Measurements from ENCODE around the gene EIF4H.

- TF ChIP-seq, protein P1, sequence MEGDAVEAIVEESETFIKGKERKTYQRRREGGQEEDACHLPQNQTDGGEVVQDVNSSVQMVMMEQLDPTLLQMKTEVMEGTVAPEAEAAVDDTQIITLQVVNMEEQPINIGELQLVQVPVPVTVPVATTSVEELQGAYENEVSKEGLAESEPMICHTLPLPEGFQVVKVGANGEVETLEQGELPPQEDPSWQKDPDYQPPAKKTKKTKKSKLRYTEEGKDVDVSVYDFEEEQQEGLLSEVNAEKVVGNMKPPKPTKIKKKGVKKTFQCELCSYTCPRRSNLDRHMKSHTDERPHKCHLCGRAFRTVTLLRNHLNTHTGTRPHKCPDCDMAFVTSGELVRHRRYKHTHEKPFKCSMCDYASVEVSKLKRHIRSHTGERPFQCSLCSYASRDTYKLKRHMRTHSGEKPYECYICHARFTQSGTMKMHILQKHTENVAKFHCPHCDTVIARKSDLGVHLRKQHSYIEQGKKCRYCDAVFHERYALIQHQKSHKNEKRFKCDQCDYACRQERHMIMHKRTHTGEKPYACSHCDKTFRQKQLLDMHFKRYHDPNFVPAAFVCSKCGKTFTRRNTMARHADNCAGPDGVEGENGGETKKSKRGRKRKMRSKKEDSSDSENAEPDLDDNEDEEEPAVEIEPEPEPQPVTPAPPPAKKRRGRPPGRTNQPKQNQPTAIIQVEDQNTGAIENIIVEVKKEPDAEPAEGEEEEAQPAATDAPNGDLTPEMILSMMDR (IDR thresholded peaks at IDR 0.05), result no peak
- no peak for TF ChIP-seq POLR2A (IDR thresholded peaks at IDR 0.05)
Observed at GRCh38 chr7:74235518-74236268, 61.5 kb downstream of the EIF4H start.

Measured in Peyer's patch (tissue), 4 donors.